HG03095 (cell line): ENCODE results near the gene MLEC.

ENCODE experiments used
- ATAC-seq: cut with Tn5 transposase; IDR thresholded peaks from one replicate; pipeline ENCODE4 v1.9.1; 2021; ENCODE audit warnings: moderate library complexity; ENCODE audit not compliant: unreplicated experiment

The MLEC gene, protein sequence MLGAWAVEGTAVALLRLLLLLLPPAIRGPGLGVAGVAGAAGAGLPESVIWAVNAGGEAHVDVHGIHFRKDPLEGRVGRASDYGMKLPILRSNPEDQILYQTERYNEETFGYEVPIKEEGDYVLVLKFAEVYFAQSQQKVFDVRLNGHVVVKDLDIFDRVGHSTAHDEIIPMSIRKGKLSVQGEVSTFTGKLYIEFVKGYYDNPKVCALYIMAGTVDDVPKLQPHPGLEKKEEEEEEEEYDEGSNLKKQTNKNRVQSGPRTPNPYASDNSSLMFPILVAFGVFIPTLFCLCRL

DNA sequence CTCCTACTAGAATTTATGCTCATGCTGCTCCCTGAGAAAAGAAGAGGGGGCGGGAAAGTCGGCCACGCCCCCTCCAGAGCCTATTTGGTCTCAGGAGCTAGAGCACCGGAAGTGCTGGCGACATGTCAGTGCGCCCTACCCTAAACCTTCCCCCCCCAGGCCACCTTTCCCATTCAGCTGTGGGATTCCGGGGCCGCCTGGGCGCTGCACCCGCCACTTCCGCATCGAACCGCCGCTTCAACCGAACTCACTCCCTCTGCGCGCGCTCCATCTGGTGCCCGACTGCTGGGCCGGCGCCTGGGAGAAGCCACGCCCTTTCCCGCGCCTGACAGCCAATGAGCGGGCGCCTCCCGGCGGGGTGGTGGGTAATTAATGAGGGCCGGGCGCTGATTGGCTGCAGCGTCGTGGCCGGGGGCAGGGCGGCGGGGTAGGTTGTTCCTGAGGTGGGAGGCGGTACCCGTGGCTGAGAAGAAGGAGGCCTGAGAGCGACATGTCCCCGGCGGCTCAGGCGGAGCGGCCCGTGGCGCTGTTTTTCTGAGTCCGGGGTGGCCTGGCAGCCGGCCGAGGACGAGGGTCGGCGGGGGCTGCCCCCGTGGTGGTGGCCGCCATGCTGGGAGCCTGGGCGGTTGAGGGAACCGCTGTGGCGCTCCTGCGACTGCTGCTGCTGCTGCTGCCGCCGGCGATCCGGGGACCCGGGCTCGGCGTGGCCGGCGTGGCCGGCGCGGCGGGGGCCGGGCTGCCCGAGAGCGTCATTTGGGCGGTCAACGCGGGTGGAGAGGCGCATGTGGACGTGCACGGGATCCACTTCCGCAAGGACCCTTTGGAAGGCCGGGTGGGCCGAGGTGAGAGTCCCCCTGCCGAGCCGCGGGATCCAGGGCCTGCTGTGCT is at the start of gene MLEC:
Gene MLEC, plus strand, starts transcription at position 460 of the 888 bp plus-strand sequence. Its CDS starts 148 bp downstream, at position 608.
- ATAC-seq = peak; percentile 57

DNA sequence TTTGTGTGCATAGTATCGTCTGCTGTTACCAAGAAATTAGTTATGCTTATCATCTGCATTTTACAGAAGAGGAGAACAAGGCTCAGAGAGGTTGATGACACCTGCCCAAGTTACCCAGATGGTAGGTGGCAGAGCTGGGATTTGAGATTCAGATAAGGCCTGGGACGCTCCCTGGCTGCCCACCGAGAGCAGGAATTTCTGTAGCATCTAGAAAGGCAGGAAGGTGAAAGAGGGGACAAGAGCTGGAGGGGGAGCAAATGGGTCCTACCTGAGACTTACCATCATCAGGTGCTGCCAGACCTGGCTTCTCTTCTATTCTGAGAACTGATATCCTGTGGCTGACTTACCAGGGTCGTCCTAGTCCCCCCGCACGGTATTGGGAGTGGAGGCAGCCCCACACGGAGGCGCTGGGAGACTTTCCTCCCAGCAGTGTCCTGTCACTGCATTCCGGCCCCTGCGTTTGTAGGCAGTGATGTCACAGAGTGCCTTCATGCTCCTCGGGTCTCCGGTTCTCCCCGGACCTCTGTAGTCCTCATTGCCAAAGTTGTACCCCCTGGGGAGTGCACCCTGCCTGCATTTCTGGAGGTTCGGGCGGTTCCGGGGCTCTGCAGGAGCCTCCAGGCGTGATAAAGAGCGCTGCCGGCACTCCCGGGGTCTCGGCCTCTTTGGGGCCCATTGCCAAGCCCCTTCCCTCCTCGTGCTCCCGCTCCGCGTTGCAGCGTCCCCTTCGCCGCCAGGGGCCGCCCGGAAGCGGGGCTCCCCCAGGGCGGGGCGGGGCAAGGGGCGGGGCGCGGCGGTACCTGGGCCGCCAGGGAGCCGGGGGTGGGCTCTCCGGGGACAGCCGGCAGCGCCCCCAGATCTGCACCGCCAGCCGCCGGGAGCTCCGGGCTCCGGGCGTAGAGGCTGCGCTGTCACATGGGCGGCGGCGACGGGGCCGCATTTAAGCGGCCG is 46.9 kb upstream of the MLEC start, which contains the start of gene CABP1:
Gene CABP1, plus strand, starts transcription at position 856 of the 951 bp plus-strand sequence. Its CDS starts 60 bp downstream, at position 916.
- ATAC-seq = peak; percentile 64

DNA sequence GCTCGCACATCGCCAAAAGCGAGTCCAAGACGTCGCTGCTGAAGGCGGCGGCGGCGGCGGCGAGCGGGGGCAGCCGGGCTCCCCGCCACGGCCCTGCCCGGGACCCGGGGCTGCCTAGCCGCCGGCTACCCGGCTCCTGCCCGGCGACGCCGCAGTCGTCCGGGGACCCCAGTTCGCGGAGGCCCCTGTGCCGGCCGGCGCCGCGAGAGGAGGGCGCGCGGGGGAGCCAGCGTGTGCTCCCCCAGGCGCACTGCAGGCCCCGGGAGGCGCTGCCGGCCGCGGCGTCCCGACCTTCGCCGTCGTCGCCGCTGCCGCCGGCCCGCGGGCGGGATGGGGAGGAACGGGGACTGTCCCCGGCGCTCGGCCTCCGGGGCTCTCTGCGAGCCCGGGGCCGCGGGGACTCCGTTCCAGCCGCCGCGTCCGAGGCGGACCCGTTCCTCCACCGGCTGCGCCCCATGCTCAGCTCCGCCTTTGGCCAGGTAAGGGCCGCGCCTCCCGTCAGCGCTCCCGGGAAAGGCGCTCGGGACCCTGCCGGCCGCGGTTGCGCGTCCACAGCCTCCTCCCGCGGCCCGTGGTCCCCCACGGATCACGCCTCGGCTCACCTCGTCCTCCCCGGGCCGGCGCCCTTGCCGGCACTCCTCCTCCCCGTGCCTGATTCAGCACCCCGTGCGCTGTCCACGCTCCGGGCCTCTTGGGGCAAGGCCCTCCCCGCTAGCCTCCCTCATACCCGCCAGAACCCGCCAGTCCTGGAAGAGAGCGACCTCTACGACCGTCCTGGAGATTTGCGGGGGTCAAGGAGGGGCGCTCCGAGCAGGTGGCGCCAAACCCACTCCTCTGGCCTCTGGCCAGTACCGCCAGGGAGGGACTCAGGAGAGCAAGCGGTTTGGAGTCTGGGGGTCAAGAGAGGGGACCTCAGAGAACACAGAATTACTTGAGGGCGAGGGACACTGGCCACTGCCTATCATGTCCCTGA is 45.8 kb upstream of the MLEC start:
- peak; percentile 47 for ATAC-seq

DNA sequence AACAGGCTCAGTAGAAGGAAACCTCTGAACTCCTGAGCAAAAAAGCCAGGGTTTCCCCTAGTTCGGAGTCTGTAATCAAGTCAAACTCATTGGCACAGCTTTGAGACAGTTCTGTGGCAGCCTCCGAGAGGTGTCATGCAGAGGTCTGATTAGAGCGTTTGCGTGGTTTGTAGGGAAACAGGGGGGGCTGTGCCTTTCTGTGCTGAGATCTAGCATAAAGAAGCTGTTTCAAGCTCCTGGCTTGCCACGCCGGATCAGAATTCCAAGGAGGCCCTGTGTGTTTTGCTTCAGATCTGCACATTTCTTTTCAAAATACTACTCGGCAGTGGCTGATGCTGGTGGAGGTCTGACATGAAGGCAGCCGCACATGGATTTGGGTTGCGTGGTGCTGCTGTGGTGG is 44.8 kb upstream of the MLEC start:
- ATAC-seq = no peak

DNA sequence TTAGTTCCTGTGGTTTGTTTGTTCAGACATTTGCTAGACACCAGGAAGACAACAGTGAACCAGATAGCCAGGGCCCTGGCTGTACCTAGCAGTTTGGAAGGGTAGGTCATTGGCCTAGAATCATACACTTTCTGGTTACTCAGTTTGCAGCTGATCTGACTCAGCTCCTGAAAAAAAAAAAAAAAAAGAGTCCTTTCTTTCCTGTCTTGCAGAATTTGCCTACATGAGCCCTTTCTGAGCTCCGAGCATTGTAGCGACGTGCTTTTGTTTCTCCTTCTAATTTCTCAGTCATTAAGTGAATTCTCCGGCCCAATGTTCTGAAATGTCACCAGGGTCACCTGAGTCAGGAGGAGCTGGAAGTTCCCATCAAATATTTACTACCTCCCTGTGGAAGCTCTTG is 44.1 kb upstream of the MLEC start:
- no peak for ATAC-seq

DNA sequence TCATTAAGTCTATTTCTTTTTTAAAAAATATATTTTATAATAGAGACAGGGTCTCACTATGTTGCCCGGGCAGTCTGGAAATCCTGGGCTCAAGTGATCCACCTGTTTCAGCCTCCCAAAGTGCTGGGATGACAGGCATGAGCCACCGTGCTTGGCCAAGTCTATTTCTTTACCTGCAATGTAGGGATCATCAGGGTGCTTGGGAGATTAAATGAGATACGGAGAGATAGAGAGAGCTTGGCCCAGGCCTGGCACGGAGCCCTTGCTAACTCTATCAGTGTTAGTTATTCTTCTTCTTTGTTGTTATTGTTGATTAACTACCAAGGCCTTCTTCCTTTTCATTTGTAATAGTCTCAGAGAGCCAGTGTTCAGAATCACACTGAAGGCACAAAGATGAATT is 43.4 kb upstream of the MLEC start:
- no peak for ATAC-seq

DNA sequence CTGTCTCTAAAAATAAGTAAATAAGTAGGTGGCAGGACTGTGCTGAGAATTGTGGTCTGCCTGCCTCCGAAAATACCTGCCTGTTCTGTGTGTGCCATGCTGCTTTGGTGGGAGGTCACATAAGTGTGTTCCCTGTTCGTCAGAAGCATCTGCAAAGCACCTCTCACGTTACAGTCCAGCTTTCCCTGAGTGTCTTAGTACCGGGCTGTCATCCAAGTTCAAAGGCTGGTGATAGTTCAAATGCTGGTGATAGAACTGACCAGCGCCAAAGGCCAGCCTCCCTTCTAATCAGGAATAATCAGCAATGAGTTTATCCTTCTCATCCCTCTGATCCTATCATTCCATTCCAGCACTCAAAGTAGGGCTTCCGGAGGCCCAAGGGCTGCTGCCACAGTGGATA is 40.9 kb upstream of the MLEC start:
- ATAC-seq = no peak

DNA sequence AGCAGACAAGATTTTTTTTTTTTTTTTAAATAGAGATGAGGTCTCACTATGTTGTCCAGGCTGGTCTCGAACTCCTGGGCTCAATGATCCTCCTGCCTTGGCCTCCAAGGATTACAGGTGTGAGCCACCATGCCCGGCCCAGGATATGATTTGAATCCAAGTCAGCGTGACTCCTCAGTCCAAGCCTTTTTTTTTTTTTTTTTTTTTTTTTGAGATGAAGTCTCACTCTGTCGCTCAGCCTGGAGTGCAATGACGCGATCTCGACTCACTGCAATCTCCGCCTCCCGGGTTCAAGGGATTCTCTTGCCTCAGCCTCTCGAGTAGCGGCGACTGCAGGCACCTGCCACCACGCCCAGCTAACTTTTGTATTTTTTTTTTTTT is 39.6 kb upstream of the MLEC start:
- no peak for ATAC-seq

DNA sequence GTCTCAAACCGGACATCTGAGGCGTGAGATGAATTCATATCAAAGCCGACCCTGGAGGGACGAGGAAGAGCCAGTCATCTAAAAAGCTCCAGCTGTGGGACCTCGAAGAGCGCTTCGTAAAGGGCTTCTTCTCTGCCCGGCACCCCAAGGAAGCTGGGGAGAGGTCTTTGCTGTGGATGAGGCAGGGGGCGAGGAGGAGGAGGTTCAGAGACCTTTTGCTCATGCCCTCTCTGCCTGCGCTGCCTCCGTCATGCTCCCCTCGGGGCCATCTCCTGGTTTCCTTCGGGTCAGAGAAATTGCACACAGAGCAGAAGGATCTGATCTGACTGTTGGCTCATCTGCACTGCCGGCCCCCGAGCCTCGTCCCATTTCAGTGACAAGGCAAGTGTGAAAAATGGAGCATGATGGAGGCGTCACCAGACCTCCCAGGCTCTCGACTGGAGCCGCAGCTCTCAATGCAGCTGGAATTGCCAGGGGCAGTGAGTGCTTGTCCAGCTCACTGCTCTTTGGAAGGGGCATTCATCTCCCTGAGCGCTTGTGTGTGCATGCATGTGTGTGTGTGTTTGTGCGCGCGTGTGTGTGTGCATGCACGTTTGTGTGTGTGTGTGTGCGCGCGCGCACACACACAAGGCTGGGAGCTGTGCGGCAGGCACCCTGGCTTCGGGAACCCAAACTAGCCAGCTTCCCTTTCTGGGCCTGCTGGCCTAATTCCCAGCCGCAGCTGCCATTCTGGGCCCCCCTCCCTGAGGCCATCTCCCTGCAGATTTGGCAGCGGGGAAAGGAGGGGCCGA is 37.3 kb upstream of the MLEC start:
- no peak for ATAC-seq

DNA sequence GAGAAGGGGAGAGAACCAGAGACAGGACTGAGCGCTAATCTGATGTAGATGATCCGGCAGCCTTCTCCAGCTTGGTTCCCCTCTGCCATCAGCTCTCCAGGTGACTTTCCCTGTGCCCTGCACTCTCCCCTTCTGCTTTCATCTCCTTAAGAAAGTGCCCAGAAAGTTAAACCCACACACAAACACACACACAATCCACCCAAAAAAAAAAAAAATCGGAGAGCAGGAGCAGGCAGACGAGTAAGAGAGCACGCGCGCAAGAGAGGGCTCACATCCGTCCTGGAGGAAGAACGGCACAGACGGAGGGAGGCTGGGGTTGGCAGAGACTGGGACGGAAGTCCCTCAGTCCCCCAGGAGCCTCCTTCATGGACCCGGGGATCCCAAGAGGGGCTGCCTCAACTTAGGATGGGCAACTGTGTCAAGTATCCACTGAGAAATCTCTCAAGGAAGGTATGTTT is 36.7 kb upstream of the MLEC start:
- no peak for ATAC-seq

DNA sequence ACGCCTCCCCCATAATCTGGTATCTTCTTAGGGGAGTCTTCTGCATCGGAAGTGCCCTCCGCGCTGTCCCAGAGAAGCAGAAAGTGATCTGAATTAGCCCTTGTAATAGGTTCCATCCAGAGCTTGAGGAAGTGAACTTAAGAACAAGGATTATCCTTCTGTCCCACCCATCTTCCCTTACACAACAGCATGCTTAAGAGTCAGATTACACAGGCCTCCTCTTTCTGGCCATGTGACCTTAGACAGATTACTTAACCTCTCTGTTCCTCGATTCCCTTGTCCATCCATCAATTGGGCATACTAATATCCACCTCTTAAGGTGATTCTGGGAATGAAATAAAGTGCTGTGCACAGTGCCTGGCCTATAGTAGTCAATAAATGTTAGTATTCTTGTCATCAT is 35.1 kb upstream of the MLEC start:
- ATAC-seq = no peak

DNA sequence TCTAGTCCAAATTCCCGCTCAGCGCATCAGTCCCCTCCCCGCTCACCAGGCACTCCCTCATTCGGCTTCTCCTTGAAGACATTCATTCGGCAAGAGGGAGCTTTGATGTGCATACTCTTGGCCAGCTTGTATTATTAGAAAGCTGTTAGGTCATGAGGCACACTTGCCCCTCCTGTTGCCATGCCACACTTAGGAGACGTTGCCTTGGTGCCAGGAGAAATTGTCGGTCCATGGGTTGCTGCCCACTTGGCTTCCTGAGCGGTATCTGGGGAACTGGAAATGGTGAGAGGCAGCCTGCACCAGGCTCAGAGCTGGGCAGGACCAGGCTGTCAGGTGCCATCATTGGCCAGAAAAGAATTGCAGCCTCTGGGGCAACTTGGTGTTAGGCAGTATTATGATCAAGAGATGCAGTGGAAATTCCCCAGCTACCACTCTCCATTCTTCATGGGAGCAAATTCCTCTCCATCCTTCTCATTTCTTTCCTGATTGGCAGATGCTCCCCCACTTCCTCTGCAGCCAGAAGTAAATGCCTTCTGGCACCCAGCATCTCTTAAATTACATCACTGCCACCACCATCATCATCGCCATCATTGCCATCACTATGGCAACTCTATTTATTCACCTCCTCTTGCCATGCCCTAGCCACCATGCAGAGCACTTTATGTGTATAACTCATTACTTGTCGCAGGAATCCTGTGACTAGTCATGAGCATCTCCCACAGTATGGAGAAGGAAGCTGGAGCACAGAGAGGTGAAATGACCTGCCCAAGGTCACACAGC is 34.1 kb upstream of the MLEC start:
- ATAC-seq = no peak

DNA sequence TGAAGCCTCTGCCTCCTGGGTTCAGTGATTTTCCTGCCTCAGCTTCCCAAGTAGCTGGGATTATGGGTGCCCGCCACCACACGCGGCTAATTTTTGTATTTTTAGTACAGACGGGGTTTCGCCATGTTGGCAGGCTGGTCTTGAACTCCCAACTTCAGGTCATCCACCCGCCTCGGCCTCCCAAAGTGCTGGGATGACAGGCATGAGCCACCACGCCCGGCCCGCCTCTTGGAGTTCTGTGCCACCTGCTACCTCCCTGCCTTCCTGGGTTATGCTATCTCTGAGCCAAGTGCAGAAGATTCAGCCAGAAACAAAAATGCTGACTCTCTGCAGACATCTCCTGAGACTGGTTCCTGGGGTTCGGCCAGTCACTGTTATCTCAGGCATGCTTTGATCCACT is 33.3 kb upstream of the MLEC start:
- ATAC-seq = no peak

DNA sequence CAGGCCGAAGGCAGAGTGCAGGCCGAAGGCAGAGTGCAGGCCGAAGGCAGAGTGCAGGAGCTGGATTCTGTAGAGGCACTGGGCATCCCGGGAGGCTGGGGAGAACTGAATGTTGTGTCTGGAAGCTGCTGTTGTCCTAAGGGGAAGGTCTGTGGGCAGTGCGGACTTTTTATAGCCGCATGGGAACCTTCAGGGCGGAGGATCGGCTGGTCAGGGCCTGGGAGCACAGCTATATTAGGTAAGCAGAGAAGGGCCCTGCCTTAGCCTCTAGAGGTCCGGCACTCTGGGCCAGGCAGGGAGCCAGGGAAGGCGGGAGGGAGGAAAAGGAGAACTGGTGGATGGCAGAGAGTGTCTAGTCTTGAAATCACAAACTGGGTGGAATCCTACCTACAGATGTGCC is 32.3 kb upstream of the MLEC start:
- ATAC-seq = no peak

DNA sequence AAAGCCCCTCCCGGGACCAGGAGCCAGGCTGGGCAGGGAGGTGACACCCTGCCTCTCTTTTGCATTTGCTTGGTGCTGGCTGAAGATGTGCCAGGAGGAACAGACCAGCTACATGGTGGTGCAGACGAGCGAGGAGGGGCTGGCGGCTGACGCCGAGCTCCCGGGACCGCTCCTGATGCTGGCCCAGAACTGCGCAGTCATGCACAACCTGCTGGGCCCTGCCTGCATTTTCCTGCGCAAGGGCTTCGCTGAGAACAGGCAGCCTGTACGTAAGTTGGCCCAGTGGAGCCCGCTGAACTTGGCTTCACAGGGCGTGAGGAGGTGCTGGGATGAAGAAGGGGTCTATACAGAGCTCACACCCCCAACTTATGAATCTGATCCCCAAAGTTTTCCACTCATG is 30.9 kb upstream of the MLEC start:
- ATAC-seq = no peak

DNA sequence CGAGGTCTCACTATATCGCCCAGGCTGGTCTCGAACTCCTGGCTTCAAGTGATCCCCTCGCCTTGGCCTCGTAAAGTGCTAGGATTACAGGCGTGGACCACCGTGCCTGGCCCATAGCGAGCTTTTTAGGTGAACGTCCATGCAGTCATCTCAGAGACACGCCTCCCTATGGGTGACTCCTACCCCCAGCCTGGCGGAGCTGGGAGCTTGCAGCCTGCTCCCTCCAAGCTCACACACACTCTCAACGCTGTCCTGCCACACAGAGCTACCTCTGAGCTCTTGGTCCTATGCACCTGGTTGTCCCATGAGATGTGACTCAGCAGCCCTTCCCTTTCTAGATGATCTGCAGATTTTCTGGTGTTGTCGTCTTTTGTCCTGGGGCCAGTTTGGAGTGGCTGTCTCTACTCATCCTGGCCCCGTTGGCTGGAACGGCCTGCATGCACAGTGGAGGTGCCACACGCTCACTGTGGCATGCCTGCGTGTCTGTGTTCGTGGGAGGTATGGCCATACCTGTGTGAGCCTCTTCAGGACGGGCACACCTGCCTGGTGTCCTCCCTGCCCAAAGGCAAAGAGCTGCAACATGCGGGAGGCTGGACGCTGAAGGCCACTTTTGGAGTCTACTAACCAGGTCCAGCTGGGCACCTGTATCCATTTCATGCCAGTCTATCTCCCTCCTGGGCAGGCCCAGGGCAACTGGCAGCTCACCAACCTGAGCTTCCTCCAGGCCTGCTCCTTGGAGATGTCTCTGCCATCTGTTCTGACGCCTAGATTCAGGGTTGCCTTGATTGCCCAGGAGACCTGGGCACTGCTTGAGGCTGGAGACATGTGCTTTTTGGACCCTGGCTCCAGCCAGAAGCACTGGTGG is 28.4 kb upstream of the MLEC start:
- ATAC-seq = no peak

DNA sequence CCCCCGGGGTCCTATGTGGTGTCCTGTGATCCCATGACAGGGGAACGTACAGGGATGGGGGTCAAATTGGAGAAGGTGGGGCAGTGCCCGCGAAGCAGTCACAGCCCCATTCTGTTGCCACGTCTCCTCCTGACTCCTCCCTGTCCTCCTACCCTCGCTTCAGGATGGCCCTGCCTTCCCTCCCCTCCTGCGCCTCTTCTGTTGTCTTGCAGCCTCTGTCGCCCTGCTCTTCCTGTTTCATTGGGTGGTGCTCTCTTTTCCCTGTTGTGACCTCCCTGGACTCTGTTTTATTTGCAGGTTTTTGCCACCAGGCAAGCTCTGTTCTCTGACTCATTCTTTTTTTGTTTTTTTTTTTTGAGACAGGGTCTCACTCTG is 27.8 kb upstream of the MLEC start:
- no peak for ATAC-seq
